Neural cell (in vitro differentiated cells): ENCODE data around the gene API5. TPM values are rescaled to one million over a fixed set of nuclear protein-coding genes. Genes with fewer than 3 reads are reported as not detected.

Experiments used
- H2AFZ ChIP-seq: fragments of 200-600, 300-800 bp; sonication (generic), shearing (Covaris generic); 2 replicates; pipeline ENCODE4 v1.6.0; 2014; ENCODE audit warnings: low read depth, mild to moderate bottlenecking, antibody characterized with exemption, low read length, moderate library complexity
- H3F3A ChIP-seq: fragments of 200-600 bp; shearing (Covaris generic); 2 replicates; pipeline ENCODE4 v1.6.1; 2016; ENCODE audit warnings: mild to moderate bottlenecking, moderate library complexity, mixed read lengths, antibody characterized with exemption, low read length; ENCODE audit not compliant: insufficient read depth, poor library complexity, severe bottlenecking
- H3K27ac ChIP-seq: fragments of 200-600, 300-800 bp; sonication (generic), shearing (Covaris generic); 2 replicates; pipeline ENCODE4 v1.5.1; 2014; ENCODE audit warnings: mild to moderate bottlenecking, low read length, moderate library complexity
- H3K27me3 ChIP-seq: fragments of 300-800, 200-600 bp; sonication (generic), shearing (Covaris generic); 2 replicates; pipeline ENCODE4 v1.6.0; 2014; ENCODE audit warnings: mild to moderate bottlenecking, low read depth, low read length, moderate library complexity; ENCODE audit not compliant: insufficient read depth
- H3K36me3 ChIP-seq: fragments of 300-800, 200-600 bp; sonication (generic), shearing (Covaris generic); 2 replicates; pipeline ENCODE4 v1.5.1; 2014; ENCODE audit warnings: mild to moderate bottlenecking, antibody characterized with exemption, low read length, moderate library complexity; ENCODE audit not compliant: insufficient read depth
- H3K4me2 ChIP-seq: fragments of 300-800, 200-600 bp; sonication (generic), shearing (Covaris generic); 2 replicates; pipeline ENCODE4 v1.6.0; 2014; ENCODE audit warnings: mild to moderate bottlenecking, low read length
- H3K4me3 ChIP-seq: fragments of 300-800, 200-600 bp; sonication (generic), shearing (Covaris generic); 2 replicates; pipeline ENCODE4 v1.5.1; 2014; ENCODE audit warnings: mild to moderate bottlenecking, low read length, moderate library complexity
- H3K79me2 ChIP-seq: fragments of 200-600 bp; shearing (Covaris generic); replicated peaks from 2 replicates; pipeline ENCODE4 v1.6.0; 2014; ENCODE audit warnings: mild to moderate bottlenecking, low read length, moderate library complexity; ENCODE audit not compliant: insufficient read depth
- H3K9ac ChIP-seq: fragments of 300-800, 200-600 bp; sonication (generic), shearing (Covaris generic); 2 replicates; pipeline ENCODE4 v1.6.1; 2016; ENCODE audit warnings: mild to moderate bottlenecking, low read length, mixed read lengths
- H3K9me2 ChIP-seq: fragments of 200-600 bp; shearing (Covaris generic); 2 replicates; pipeline ENCODE4 v1.6.1; 2016; ENCODE audit warnings: mild to moderate bottlenecking, low read length, mixed read lengths; ENCODE audit not compliant: insufficient read depth
- H3K9me3 ChIP-seq: fragments of 200-600, 300-800 bp; sonication (generic), shearing (Covaris generic); 2 replicates; pipeline ENCODE4 v1.6.1; 2016; ENCODE audit warnings: mild to moderate bottlenecking, mixed run types, low read length, moderate library complexity, mixed read lengths
- H4K20me1 ChIP-seq: fragments of 200-600 bp; shearing (Covaris generic); 2 replicates; pipeline ENCODE4 v1.6.1; 2016; ENCODE audit warnings: mild to moderate bottlenecking, mixed run types; ENCODE audit not compliant: insufficient read depth
- EP300 ChIP-seq: fragments of 450-650 bp; conservative IDR thresholded peaks from 2 replicates; pipeline ENCODE4 v1.6.1; 2014; ENCODE audit warnings: antibody characterized with exemption, mild to moderate bottlenecking, moderate library complexity; ENCODE audit not compliant: poor library complexity, severe bottlenecking
- EZH2 ChIP-seq: fragments of 200-600, 300-800 bp; shearing (Covaris generic), sonication (generic); IDR thresholded peaks from 2 replicates; pipeline ENCODE4 v1.6.1; 2014; ENCODE audit warnings: antibody characterized with exemption, low read length, borderline replicate concordance, mild to moderate bottlenecking; ENCODE audit not compliant: insufficient read depth, poor library complexity, severe bottlenecking
- MXI1 ChIP-seq: fragments of 450-650 bp; conservative IDR thresholded peaks from 2 replicates; pipeline ENCODE4 v1.6.1; 2014; ENCODE audit warnings: antibody characterized with exemption, mild to moderate bottlenecking; ENCODE audit not compliant: poor library complexity, severe bottlenecking
- POLR2AphosphoS5 ChIP-seq: IDR thresholded peaks from 2 replicates; pipeline ENCODE4 v1.6.1; 2012
- RAD21 ChIP-seq: fragments of 450-650 bp; conservative IDR thresholded peaks from 2 replicates; pipeline ENCODE4 v1.6.1; 2014; ENCODE audit warnings: antibody characterized with exemption, mild to moderate bottlenecking, moderate library complexity
- REST ChIP-seq: IDR thresholded peaks from 2 replicates; pipeline ENCODE4 v1.6.1; 2012; ENCODE audit warnings: borderline replicate concordance
- SMC3 ChIP-seq: fragments of 450-650 bp; conservative IDR thresholded peaks from 2 replicates; pipeline ENCODE4 v1.6.1; 2014; ENCODE audit warnings: antibody characterized with exemption, mild to moderate bottlenecking, moderate library complexity; ENCODE audit not compliant: poor library complexity
- TAF1 ChIP-seq: IDR thresholded peaks from 2 replicates; pipeline ENCODE4 v1.6.1; 2012; ENCODE audit warnings: low read depth
- polyA plus RNA-seq: library from polyadenylated mRNA; depleted of rRNA; stranded (reverse); fragments of >200 nt; gene quantifications from 2 replicates; pipeline ENCODE4 v1.2.3, GENCODE V29; 2014
- TF ChIP-seq, protein P1 (sequence below): fragments of 450-650 bp; IDR thresholded peaks from 2 replicates; pipeline ENCODE4 v1.5.1; 2014; ENCODE audit warnings: antibody characterized with exemption, mild to moderate bottlenecking, moderate library complexity; ENCODE audit not compliant: poor library complexity, severe bottlenecking

API5 gene
- polyA plus RNA-seq, 1 donor from 2014 or later, result 86.0 TPM

DNA sequence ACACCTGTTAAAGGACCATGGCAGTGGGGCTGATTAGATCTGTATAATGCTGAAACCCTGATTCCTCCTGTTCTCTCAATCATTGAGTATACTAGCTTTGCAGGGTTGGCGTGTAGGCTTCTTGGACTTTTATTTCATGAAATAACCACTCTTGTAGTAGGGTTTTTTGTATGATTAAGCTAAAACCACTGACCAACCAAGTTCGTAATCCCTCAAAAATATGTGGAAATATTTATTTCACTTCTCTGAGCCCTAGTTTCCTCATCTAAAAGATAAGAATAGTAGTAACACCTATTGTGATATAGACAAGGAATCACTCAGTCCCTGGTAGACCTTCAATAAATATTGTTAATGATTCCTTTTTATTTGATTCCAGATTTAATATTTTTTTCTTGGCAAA, 4.2 kb downstream of the API5 start:
- TF ChIP-seq MXI1 (no peak), EZH2 (no peak), EP300 (no peak), TAF1 (no peak), POLR2AphosphoS5 (no peak), SMC3 (no peak), RAD21 (no peak), REST (no peak)
- TF ChIP-seq, protein P1, sequence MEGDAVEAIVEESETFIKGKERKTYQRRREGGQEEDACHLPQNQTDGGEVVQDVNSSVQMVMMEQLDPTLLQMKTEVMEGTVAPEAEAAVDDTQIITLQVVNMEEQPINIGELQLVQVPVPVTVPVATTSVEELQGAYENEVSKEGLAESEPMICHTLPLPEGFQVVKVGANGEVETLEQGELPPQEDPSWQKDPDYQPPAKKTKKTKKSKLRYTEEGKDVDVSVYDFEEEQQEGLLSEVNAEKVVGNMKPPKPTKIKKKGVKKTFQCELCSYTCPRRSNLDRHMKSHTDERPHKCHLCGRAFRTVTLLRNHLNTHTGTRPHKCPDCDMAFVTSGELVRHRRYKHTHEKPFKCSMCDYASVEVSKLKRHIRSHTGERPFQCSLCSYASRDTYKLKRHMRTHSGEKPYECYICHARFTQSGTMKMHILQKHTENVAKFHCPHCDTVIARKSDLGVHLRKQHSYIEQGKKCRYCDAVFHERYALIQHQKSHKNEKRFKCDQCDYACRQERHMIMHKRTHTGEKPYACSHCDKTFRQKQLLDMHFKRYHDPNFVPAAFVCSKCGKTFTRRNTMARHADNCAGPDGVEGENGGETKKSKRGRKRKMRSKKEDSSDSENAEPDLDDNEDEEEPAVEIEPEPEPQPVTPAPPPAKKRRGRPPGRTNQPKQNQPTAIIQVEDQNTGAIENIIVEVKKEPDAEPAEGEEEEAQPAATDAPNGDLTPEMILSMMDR, result no peak
- no peaks in the 10 kb centered on the region for H3K27me3 ChIP-seq
- peaks cover 3% of the 10 kb centered on the region for H3F3A ChIP-seq
- H4K20me1 ChIP-seq, result no peaks in the 10 kb centered on the region
- no peaks in the 10 kb centered on the region for H3K36me3 ChIP-seq
- H3K9ac ChIP-seq, result no peak overlapping the region
- no peak overlapping the region for H3K4me2 ChIP-seq
- no peak overlapping the region for H2AFZ ChIP-seq
- H3K27ac ChIP-seq, result no peak overlapping the region
- H3K9me3 ChIP-seq, result no peaks in the 10 kb centered on the region
- no peak overlapping the region for H3K4me3 ChIP-seq
- H3K79me2 ChIP-seq, result peaks cover 55% of the 10 kb centered on the region
- no peaks in the 10 kb centered on the region for H3K9me2 ChIP-seq

DNA sequence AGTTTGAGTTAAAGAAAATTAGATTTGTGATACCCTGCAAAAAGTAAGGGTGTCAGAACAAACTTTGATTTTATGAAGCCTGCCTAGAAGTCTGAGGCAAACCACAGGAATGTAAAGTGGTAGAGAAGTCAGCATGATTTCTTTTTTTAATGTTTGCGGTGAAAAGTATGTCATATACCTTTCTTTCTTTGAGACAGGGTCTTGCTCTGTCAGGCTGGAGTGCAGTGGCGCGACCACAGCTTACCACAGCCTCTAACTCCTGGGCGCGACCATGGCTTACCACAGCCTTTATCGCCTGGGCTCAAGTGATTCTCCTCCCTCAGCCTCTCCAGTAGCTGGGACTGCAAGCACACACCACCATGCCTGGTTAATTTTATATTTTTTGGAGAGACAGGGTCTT, 4.7 kb downstream of the API5 start:
- no peak overlapping the region for H3K4me2 ChIP-seq
- TF ChIP-seq EP300, result no peak
- no peak for TF ChIP-seq EZH2
- no peak for TF ChIP-seq RAD21
- no peak for TF ChIP-seq SMC3
- no peak for TF ChIP-seq REST
- TF ChIP-seq TAF1, result no peak

More for the DNA sequence above, 4.7 kb downstream of the API5 start:
- no peaks in the 10 kb centered on the region for H4K20me1 ChIP-seq
- H3K27me3 ChIP-seq, result no peaks in the 10 kb centered on the region
- H3K4me3 ChIP-seq, result no peak overlapping the region
- H3F3A ChIP-seq, result peaks cover 3% of the 10 kb centered on the region
- no peaks in the 10 kb centered on the region for H3K9me2 ChIP-seq
- no peak overlapping the region for H2AFZ ChIP-seq
- H3K9ac ChIP-seq, result no peak overlapping the region
- H3K36me3 ChIP-seq, result peaks cover 2% of the 10 kb centered on the region
- no peak overlapping the region for H3K27ac ChIP-seq
- peaks cover 55% of the 10 kb centered on the region for H3K79me2 ChIP-seq
- H3K9me3 ChIP-seq, result no peaks in the 10 kb centered on the region
